ENCODE data around the gene TP53INP2.

DNA sequence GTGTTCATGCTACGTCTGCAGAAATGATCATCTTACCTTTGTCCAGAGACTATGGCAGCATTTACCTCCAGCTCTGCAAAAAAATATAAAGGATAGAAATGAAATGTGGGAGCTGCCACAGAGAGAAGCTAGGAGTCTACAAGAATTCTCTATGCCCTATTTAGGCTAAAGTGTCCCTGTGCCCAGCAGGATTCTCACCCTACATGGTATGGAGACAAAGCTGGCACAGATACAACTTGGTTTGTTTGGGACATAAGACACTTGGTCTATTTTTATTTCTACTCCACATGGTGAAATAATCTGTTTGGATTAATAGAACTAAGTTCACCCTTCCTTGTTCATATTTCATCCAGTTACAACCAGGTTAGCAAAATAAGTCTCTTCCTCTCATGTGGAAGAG lies 28.4 kb downstream of the TP53INP2 start:
- no peak for TF ChIP-seq CTCF (IDR thresholded peaks at IDR 0.05; ENCODE audit: poor library complexity)
- TF ChIP-seq EZH2phosphoT487 (IDR thresholded peaks at IDR 0.05; ENCODE audit: low read depth, severe bottlenecking, unreplicated experiment): no peak
- TF ChIP-seq EZH2 (IDR thresholded peaks at IDR 0.05; ENCODE audit: borderline replicate concordance): no peak

All from hepatocyte (in vitro differentiated cells).